Mucosa of gallbladder (tissue), 1 donor: Measurements from ENCODE around the gene SASH3. TPM values are rescaled to one million over a fixed set of nuclear protein-coding genes. Genes with fewer than 3 reads are reported as not detected.

Experiments
- DNase-seq: peaks from one replicate; pipeline ENCODE4 v3.0.0-alpha.2; 2020; ENCODE audit warnings: low spot score
- total RNA-seq: library from RNA; stranded (reverse); gene quantifications from one replicate; pipeline ENCODE4 v1.2.1, GENCODE V29; 2021
- donor health status: DM: no; HTN: no; CAD: no.

Gene SASH3
- total RNA-seq, 1 donor from 2014 or later: 13.6 TPM

DNA sequence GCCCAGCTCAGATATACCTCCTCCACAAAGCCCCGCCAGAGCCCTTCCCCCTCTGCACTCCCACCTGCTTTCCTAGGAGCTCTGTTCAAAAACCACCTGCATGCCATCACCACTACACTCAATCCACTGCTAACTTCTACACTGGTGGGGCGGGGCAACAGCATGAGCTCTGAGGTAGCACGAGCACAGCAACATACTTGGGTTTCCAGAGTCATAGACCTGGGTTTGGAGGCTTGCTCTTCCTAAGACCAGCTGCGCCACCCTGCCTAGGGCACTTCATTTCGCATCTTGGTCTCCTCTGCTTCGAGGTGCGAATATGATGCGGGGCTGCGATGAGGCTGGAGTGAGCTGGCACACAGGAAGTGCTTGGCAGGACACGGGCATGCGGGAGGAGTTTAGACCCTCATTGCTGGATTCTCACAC lies 3.6 kb downstream of the SASH3 start:
- DNase-seq: no peak

DNA sequence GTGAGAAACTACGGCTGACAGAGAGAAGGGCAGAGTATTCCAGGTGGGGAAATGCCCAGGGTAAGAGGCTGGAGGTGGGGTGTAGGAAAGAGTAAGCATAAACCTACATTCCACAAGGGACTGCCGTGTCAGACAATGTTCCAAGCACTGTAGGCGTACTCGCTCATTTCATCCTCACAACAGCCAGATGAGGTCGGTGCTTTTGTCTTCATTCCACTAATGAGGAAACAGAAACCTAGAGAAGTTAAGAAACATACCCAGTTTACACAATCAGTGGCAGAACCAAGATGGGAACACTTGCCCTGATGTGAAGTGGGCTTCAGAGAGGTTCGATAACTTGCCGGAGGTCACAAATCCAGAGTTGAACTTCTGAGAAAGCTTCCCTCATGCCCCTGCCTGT lies 4.6 kb downstream of the SASH3 start:
- DNase-seq: no peak

DNA sequence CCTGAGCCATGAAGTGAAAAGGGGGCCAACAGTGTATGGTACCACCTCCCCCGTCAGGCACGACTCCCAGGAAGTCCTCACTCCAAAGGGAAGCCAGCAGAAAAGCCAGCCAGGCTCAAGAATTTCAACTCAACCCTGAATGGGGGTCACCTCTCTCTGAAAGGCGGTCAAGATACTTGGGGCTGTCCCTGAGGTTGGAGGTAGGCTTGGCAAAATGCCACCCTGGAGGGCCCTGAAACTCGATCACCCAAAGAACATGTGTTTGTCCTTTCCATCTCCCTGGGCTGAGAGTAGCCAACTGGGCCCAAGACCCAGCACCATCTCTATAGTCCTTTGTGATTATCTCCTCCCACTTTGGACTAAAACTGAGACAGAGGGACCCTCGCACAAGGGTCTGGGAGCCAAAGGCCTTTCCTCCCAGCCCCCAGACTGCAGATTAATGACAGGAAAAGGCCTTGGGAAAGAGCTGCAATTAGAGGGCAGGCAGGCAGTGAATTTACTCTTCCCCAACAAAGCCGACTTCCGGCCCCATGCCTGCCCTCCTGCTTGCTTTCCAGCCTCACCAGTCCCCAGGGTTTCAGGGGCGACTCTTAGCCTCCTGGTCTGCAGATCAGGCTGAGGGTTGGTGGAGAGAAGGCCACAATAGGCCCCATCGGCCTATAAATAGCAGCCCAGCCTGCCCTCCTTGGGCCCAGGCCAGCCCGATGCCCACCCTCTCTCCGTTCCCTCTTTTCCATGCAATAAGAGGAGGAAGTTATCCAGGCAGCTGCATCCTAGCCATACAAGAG lies 5.6 kb downstream of the SASH3 start:
- DNase-seq: no peak

DNA sequence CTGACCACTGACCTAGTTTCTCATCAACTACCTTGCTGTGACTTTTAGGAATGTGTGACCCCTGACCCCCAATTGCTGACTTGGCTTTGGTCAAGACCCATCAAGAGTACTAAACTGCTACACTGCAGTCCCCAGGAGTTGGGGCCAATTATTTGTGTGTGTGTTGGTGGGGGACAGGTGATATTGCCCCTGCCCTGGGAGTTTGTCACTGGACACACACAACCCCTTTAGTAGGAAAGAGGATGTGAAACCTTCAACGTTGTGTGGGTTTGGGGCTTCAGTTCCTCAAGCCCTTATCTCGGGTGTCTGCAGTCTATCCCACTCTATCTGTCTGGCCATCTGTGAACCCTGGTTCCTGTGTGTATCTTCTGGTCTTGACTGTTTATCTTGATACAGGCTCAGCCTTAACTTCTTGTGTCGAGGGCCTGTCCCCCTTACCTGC lies 6.5 kb downstream of the SASH3 start:
- no peak for DNase-seq

DNA sequence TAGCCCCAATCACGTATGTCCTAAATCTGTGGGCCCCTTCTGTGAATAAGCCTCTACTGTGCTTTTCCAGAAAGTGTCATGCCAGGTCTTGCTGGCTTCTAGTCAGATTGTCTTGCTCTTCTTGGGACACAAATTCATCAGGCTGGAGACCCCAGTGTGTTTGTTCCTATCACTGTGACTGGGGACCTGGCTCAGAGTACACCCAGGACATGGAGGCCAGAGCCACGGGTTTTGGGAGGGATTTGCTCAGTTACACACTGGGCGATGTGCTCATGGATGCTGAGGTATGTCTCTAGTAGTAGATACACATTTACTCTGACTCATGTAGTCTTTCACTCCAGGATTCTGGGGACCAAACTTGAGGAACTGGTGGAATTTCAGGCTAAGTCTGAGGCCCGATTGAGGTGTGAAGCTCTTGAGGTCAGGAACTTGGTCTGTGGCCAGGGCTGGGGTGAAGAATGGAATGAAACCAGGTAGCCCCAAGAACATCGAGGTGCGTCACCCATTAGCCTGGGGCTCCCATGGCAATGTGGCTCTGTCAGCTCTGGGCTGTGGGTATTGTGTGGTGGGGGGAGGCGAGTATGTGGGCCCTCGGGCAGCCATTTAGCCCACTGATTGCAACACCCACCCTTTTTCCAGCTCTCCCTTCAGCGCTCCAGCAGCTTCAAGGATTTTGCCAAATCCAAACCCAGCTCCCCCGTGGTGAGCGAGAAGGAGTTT lies 7.7 kb downstream of the SASH3 start:
- no peak for DNase-seq

DNA sequence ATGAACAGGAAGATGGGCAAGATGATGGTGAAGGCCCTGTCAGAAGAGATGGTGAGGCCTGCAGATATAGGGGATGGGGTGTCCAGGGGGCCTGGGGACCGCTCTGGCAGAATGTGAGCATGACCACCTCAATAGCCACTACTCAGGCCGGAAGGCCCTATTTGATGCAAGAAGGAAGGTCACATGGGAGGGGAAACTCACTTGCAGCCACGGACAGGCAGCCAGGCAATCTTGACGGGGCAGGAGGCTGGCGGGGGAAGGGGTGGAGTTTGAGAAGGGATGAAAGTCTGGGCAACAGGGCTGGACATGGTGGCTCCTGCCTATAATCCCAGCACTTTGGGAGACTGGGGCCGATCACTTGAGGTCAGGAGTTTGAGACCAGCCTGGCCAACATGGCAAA lies 8.8 kb downstream of the SASH3 start:
- DNase-seq: no peak

DNA sequence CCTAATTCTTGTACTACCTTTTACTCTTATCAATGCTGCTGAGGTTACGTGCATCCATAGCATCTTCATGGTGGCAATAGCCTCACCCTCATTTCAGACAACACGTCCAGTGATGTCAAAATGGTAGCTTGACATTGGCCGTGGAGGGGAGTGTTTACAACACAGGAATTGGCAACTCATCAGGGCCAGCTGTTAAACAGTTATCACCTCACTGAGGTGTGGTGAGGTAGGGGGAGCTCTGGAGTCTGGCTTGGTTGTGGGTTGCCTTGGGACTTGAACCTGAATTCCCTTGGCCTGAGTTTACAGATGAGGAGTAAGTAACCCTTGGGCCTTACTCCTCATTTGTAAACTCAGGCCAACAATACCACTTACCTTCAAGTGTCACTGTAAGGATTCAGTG lies 10.4 kb downstream of the SASH3 start:
- DNase-seq: no peak

DNA sequence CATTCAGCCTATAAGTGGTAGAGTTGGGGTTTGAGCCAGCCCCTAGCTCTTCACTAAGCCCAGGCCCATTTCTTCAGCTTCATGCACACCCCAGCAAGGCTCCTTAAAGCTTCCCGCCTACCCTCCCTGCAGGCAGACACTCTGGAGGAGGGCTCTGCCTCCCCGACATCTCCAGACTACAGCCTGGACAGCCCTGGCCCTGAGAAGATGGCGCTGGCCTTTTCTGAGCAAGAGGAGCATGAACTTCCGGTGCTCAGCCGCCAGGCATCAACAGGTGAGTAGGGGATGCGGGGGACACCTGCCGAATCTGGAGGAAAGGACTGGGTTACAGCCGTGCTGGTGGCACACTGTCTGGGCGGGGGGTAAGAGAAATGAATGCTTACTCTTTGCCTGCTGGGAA lies 11.1 kb downstream of the SASH3 start:
- DNase-seq: no peak

DNA sequence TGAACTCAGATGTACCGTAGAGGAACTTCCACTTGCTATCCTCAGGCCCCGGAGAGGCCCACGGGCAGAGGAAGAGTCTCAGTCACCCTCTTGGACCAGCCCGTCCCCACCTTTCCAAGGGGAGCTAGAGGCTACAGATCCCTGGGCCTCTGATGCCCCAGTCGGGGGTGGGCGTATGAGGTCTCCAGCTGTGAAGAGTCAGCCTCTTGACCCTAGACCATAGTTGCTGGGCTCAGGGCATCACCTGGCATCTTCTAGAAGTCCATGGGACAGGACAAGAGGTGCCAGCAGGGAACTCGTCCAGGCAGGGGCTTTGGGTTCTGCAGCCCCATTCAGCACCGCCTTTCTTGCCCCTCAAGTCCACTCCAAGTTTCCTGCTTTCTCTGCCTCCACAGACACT lies 11.6 kb downstream of the SASH3 start:
- no peak for DNase-seq

DNA sequence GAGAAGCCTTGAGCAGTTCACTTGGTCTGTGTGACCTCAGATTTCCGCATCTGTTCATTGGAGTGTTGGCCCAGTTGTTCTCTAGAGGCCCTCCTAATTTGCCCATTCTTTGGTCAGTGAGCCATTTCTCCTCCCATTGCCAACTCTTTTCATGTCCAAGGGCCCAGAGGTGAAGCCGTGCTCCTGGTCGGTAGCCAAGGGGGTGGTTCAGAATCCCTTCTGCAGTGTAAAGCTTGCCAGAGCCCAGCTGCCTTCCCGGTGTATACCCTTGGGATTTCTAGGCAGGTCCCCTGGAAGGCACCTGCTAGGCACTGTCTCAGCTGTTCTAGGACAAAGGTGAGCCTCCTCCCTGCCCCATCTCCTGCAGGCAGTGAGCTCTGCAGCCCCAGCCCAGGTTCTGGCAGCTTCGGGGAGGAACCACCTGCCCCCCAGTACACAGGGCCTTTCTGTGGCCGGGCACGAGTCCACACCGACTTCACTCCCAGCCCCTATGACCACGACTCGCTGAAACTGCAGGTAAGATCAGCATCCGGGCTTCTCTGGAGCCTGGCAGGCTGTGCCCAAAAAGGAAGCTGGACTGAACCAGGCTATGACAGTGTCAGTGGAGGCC lies 12.3 kb downstream of the SASH3 start:
- no peak for DNase-seq

DNA sequence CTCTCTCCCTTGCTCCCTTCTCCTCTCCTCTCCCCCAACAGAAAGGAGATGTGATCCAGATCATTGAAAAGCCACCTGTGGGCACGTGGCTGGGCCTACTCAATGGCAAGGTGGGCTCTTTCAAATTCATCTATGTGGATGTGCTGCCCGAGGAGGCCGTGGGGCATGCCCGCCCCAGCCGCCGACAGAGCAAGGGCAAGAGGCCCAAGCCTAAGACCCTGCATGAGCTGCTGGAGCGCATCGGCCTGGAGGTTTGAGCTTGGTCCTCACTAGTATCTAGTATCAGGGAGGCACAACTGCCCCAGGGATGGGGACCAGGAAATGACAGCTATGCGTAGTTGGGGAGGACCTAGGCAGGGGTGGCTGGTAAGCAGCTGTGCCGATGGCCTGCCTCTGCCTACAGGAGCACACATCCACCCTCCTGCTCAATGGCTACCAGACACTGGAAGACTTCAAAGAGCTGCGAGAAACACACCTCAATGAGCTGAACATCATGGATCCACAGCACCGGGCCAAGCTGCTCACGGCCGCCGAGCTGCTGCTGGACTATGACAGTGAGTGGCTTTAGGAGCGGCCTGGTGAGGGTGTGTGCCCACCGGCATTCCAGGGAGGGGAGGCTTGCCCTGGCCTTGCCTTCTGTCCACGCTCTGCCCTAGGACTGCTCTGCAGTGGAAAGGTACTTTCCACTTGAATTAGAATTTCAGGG lies 13.0 kb downstream of the SASH3 start:
- DNase-seq: no peak

DNA sequence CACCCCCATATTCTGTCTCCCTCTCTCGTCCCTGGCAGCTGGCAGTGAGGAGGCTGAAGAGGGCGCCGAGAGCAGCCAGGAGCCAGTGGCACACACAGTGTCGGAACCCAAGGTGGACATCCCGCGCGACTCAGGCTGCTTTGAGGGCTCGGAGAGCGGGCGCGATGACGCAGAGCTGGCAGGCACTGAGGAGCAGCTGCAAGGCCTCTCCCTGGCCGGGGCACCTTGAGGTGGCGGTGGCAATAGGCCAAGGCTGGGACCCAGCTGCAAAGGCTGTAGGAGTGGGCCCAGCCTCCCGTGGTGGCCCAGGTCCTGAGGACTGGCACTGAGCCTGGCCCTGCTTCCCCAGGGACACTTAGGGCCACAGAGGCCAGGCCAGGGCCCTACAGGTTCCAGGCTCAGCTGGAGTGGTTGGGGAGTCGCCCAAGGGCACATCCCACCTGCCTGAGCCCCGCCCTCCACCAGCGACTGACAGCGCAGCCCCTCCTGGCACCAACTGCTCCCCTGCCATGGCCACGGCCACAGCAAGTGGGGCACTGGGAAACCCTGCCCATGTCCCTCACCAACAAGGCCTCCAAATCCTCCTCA lies 13.9 kb downstream of the SASH3 start:
- DNase-seq: no peak

DNA sequence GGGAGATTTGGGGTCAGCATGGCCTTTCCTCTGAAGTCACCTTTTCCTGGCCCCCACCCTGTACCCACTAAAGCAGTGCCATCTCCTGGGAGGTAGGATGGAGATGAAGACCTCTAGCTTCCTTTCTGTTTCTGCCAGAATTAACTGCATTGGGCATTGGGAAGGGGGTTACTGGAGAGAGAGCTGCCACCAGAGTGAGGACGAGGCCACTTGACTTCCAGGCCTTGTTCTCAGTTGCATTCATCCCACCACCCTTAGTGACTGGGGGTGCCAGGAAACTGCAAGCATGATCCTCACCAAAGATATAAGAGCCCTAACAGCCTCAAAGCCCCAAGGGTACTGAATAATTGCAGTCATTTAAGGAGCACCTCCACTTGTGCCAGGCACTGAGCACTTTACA lies 15.8 kb downstream of the SASH3 start:
- DNase-seq: no peak

DNA sequence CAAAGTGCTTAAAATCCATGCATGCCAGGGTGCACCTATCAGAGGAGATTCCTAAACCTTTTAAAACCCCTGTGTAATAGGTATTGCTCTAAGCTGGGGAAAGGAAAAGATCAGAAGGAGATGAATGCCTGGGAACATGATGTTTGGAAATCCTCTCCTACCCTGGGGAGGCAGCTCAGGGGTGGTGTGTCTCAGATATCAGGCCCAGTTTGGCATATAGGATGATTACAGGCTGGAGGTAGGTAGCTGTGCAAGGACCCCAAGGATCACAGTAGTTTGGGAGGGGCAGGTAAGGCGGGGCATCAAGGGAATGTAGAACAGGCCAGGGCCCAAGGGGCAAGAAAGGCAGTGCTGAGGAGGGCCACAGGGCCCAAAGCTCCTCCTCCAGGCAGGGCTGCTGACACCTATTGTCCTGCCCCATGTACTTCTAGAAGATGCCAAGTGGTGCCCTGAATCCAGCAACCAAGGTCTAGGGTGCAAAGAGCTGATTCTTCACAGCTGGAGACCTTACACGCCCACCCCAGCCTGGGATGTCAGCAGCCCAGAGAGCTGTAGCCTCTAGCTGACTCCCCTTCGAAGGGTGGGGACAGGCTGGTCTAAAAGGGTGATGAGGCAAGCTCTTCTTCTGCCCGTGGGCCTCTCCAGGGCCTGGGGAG lies 17.6 kb downstream of the SASH3 start:
- DNase-seq: no peak

DNA sequence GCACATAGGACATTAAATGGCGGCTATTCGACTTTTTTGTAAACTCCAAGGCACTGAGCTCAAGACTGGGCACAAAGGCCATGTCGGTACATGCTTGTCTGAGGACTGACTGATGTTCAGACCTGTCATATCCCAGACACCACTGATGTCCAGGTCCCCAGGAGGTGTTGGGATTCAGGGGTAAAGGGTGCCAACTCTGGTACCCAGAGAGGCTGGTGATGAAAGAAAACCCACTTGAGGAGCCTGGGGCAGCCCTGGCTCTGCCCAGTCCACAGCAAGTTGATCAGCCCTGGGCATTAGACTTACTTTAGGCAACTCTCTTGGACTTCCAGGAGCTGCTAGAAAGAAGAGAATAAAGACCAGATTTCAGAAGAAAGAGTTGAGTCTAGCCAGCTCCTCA lies 18.7 kb downstream of the SASH3 start:
- DNase-seq: no peak

DNA sequence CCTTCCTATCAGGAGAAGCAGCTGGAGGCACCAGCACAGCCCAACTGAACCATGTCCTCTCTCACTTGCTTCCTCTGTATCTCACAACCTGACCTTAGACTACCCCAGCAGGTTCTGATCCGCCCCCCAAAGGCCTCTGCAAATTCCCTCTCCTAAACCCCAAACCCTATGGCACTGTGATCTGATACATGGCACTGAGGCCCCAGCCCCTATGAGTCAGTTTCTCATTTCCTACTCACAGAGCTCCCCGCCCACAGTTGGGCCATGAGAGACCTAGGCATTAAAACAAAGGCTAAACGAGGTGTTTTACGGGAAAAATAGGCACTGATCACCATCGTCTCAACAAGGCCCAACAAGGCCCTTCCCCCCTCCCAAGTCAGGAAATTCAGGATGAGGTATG lies 19.1 kb downstream of the SASH3 start:
- DNase-seq: no peak

DNA sequence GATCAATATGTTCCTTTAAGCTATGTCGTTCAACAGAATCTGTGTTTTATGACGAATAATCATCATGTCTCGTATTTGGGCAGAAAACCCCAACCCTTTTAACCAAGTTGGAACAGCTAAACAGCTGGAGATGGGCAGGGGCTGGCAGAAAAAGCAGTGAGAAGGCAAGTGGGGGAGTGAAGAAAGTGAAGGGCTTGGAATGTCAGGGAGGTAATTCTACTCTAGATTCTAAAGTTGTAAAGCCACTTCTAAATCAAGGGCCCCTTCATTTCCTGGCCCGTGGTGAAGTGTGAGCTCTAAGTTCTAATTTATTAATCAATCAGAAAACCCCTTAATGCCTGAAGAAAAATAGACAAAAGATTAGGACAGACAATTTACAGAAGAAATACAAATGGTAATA lies 20.4 kb downstream of the SASH3 start:
- DNase-seq: no peak

DNA sequence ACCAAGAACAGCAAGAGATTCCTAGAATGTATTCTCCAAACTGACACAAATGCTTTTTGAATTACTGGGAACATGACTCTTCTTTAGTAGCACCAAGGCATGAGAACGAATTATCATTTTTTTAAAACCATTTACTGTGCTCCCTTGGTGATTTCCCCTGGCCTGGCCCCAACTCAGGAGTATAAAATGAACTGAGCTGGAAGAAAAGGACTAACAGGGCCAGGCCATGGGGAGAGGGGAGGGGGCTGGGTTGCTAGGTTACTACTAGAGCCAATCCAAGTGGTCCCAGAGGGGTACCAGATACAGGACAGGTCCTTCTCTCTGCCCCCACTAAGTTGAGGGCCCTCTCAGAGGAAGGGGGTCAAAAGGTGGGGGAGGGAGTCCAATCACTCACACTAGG lies 23.1 kb downstream of the SASH3 start:
- DNase-seq: no peak

DNA sequence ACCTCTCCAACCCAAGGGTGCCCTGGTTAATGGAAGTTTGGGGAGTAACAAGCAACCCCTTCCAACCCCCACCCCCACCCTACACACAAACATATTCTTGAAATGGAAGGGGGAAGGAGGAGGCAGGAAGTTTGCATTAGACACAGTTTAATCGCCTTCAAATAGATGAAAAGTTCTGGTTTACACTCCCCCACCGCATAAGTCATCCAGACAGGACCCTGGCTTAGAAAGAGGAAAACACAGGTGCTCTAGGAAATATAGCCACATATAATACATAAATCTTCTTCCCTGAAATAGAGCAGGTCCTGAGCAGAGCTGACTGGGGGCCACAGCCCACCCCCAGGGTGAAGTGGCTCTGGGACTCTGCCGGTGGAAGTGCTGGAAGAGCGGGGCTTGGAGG lies 25.1 kb downstream of the SASH3 start:
- no peak for DNase-seq

DNA sequence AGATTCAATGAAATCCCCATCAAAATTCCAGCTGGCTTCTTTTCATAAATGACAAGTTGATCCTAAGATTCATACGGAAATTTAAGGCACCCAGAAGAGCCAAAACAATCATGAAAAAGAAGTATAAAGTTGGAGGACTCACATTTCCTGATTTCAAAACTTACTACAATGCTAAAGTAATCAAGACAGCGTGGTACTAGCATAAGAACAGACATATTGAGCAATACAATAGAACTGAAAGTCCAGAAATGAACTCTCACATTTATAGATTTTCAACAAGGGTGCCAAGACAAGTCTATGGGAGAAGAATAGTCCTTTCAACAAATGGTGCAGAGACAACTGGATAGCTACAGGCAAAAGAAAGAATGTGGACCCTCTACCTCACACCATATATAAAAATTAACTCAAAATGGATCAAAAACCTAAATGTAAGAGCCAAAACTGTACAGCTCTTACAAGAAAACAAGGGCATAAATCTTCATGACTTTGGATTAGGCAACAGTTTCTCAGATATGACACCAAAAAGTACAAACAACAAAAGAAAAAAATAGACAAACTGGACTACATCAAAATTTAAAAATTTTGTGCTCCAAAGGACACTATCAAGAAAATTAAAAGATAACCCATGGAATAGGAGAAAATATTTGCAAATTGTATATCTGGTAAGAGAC lies 28.5 kb downstream of the SASH3 start:
- DNase-seq: no peak
